HepG2 (cell line): Measurements from ENCODE around the gene CEP104. TPM values are rescaled to one million over a fixed set of nuclear protein-coding genes. Genes with fewer than 3 reads are reported as not detected.
A peak's percentile ranks its signal among the peaks of the same experiment; 100 is the strongest.

Experiments used
- GLI4 ChIP-seq: sonication (generic); formaldehyde crosslinking; IDR thresholded peaks from 2 replicates; pipeline ENCODE4 v1.5.1; 2020; ENCODE audit warnings: missing genetic modification reagents, mild to moderate bottlenecking, moderate library complexity, borderline replicate concordance
- HMGA1 ChIP-seq: sonication (generic); formaldehyde crosslinking; conservative IDR thresholded peaks from 2 replicates; pipeline ENCODE4 v1.4.0; 2020; ENCODE audit warnings: missing genetic modification reagents
- KLF9 ChIP-seq: IDR thresholded peaks from 2 replicates; pipeline ENCODE4 v1.6.1; 2016; ENCODE audit warnings: low read depth
- NR3C1 ChIP-seq: sonication (generic); formaldehyde crosslinking; IDR thresholded peaks from 2 replicates; pipeline ENCODE4 v1.4.0; 2020; ENCODE audit warnings: missing genetic modification reagents
- PAF1 ChIP-seq: IDR thresholded peaks from 2 replicates; pipeline ENCODE4 v1.6.1; 2016; ENCODE audit warnings: missing genetic modification reagents, missing compliant biosample characterization
- SNAPC2 ChIP-seq: sonication (generic); formaldehyde crosslinking; IDR thresholded peaks from 2 replicates; pipeline ENCODE4 v1.8.1; 2022; ENCODE audit warnings: mild to moderate bottlenecking, missing genetic modification reagents
- TARDBP ChIP-seq: sonication (generic); formaldehyde crosslinking; IDR thresholded peaks from 2 replicates; pipeline ENCODE4 v1.8.0; 2022; ENCODE audit warnings: mild to moderate bottlenecking, missing genetic modification reagents
- TRIM24 ChIP-seq: sonication (generic); formaldehyde crosslinking; IDR thresholded peaks from 2 replicates; pipeline ENCODE4 v1.8.0; 2022; ENCODE audit warnings: mild to moderate bottlenecking, missing genetic modification reagents
- U2AF2 ChIP-seq: fragments of 200-400 bp; formaldehyde crosslinking; IDR thresholded peaks from 2 replicates; pipeline ENCODE4 v1.6.1; 2017; ENCODE audit warnings: low read depth, mild to moderate bottlenecking, low read length
- ZBTB10 ChIP-seq: sonication (generic); formaldehyde crosslinking; IDR thresholded peaks from 2 replicates; pipeline ENCODE4 v1.4.0; 2020; ENCODE audit warnings: missing genetic modification reagents, borderline replicate concordance
- ZFY ChIP-seq: sonication (generic); formaldehyde crosslinking; IDR thresholded peaks from 2 replicates; pipeline ENCODE4 v1.4.0; 2020; ENCODE audit warnings: missing genetic modification reagents
- ZNF12 ChIP-seq: sonication (generic); formaldehyde crosslinking; IDR thresholded peaks from 2 replicates; pipeline ENCODE4 v1.5.0; 2020; ENCODE audit warnings: missing genetic modification reagents
- ZNF180 ChIP-seq: sonication (generic); formaldehyde crosslinking; IDR thresholded peaks from 2 replicates; pipeline ENCODE4 v1.4.0; 2020; ENCODE audit warnings: low read depth, missing genetic modification reagents, borderline replicate concordance
- ZNF260 ChIP-seq: sonication (generic); formaldehyde crosslinking; IDR thresholded peaks from 2 replicates; pipeline ENCODE4 v1.4.0; 2020; ENCODE audit warnings: missing genetic modification reagents, low read depth, mild to moderate bottlenecking, borderline replicate concordance
- ZNF326 ChIP-seq: sonication (generic); formaldehyde crosslinking; IDR thresholded peaks from 2 replicates; pipeline ENCODE4 v1.4.0; 2020; ENCODE audit warnings: missing genetic modification reagents, borderline replicate concordance
- ZNF343 ChIP-seq: sonication (generic); formaldehyde crosslinking; IDR thresholded peaks from 2 replicates; pipeline ENCODE4 v1.4.0; 2020; ENCODE audit warnings: mild to moderate bottlenecking, missing genetic modification reagents
- ZNF737 ChIP-seq: sonication (generic); formaldehyde crosslinking; IDR thresholded peaks from 2 replicates; pipeline ENCODE4 v1.5.0; 2020; ENCODE audit warnings: missing genetic modification reagents, mild to moderate bottlenecking, borderline replicate concordance
- ZNF747 ChIP-seq: sonication (generic); formaldehyde crosslinking; IDR thresholded peaks from 2 replicates; pipeline ENCODE4 v1.8.1; 2023; ENCODE audit warnings: missing genetic modification reagents, mild to moderate bottlenecking, borderline replicate concordance
- polyA plus RNA-seq, 8 experiments: library from polyadenylated mRNA; depleted of rRNA in 3 of 8; stranded (reverse) in 7 of 8; unstranded in 1 of 8; fragments of >200 nt; fragmentation: Illumina TruSeq in 4 of 8; extraction: Trizol in 4 of 8; gene quantifications; 2 replicates each; pipeline versions ENCODE4 v1.2.1 to v1.2.3, GENCODE V29; 2011 to 2016; ENCODE audit warnings: low read depth in 4 of 8, missing spikeins in 1 of 8, mixed read lengths in 1 of 8; ENCODE audit not compliant: insufficient read depth in 1 of 8
- total RNA-seq, 5 experiments: library from RNA; depleted of rRNA; stranded (reverse); fragments of >200 nt; fragmentation: Illumina TruSeq; extraction: Trizol; gene quantifications; 2 replicates each; pipeline ENCODE4 v1.2.3, GENCODE V29; 2016; ENCODE audit warnings: low read depth in 1 of 5
- TF ChIP-seq, protein P1 (sequence below): IDR thresholded peaks from 2 replicates; pipeline ENCODE4 v1.6.1; 2016; ENCODE audit warnings: low read depth, missing genetic modification reagents, missing compliant biosample characterization
- TF ChIP-seq, protein P2 (sequence below): sonication (generic); formaldehyde crosslinking; IDR thresholded peaks from 2 replicates; pipeline ENCODE4 v1.4.0; 2020; ENCODE audit warnings: missing genetic modification reagents

Gene CEP104
- total and polyA plus RNA-seq, 2 of the 13 experiments (the other 11 are each of a cell fraction or from before 2014, with no cell fraction given): 20.4 to 30.1 TPM

- TF ChIP-seq ZBTB10 (CRISPR knock-in tag) (peak; percentile 68), SNAPC2 (CRISPR knock-in tag) (peak; percentile 64; the same call in 1 of the 2 replicates), GLI4 (no peak), TRIM24 (no peak), TARDBP (peak; percentile 87), ZNF260 (no peak), ZNF180 (CRISPR knock-in tag) (no peak), NR3C1 (no peak), ZNF747 (CRISPR knock-in tag) (peak; percentile 59; the same call in 1 of the 2 replicates), U2AF2 (0 out of 2 replicates have a peak, but pooled peaks have one; percentile 50), PAF1 (CRISPR knock-in tag) (no peak), ZNF737 (CRISPR knock-in tag) (peak; percentile 59; the same call in 1 of the 2 replicates), ZNF326 (CRISPR knock-in tag) (no peak), ZNF12 (CRISPR knock-in tag) (0 out of 2 replicates have a peak, but pooled peaks have one; percentile 5), ZNF343 (CRISPR knock-in tag) (no peak; the same call in 1 of the 2 replicates), ZFY (peak; percentile 80), KLF9 (no peak), HMGA1 (CRISPR knock-in tag) (no peak)
- TF ChIP-seq, protein P1, sequence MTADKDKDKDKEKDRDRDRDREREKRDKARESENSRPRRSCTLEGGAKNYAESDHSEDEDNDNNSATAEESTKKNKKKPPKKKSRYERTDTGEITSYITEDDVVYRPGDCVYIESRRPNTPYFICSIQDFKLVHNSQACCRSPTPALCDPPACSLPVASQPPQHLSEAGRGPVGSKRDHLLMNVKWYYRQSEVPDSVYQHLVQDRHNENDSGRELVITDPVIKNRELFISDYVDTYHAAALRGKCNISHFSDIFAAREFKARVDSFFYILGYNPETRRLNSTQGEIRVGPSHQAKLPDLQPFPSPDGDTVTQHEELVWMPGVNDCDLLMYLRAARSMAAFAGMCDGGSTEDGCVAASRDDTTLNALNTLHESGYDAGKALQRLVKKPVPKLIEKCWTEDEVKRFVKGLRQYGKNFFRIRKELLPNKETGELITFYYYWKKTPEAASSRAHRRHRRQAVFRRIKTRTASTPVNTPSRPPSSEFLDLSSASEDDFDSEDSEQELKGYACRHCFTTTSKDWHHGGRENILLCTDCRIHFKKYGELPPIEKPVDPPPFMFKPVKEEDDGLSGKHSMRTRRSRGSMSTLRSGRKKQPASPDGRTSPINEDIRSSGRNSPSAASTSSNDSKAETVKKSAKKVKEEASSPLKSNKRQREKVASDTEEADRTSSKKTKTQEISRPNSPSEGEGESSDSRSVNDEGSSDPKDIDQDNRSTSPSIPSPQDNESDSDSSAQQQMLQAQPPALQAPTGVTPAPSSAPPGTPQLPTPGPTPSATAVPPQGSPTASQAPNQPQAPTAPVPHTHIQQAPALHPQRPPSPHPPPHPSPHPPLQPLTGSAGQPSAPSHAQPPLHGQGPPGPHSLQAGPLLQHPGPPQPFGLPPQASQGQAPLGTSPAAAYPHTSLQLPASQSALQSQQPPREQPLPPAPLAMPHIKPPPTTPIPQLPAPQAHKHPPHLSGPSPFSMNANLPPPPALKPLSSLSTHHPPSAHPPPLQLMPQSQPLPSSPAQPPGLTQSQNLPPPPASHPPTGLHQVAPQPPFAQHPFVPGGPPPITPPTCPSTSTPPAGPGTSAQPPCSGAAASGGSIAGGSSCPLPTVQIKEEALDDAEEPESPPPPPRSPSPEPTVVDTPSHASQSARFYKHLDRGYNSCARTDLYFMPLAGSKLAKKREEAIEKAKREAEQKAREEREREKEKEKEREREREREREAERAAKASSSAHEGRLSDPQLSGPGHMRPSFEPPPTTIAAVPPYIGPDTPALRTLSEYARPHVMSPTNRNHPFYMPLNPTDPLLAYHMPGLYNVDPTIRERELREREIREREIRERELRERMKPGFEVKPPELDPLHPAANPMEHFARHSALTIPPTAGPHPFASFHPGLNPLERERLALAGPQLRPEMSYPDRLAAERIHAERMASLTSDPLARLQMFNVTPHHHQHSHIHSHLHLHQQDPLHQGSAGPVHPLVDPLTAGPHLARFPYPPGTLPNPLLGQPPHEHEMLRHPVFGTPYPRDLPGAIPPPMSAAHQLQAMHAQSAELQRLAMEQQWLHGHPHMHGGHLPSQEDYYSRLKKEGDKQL (CRISPR knock-in tag): no peak
- TF ChIP-seq, protein P2, sequence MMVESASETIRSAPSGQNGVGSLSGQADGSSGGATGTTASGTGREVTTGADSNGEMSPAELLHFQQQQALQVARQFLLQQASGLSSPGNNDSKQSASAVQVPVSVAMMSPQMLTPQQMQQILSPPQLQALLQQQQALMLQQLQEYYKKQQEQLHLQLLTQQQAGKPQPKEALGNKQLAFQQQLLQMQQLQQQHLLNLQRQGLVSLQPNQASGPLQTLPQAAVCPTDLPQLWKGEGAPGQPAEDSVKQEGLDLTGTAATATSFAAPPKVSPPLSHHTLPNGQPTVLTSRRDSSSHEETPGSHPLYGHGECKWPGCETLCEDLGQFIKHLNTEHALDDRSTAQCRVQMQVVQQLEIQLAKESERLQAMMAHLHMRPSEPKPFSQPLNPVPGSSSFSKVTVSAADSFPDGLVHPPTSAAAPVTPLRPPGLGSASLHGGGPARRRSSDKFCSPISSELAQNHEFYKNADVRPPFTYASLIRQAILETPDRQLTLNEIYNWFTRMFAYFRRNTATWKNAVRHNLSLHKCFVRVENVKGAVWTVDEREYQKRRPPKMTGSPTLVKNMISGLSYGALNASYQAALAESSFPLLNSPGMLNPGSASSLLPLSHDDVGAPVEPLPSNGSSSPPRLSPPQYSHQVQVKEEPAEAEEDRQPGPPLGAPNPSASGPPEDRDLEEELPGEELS (CRISPR knock-in tag): peak; percentile 48; the same call in 1 of the 2 replicates
Observed at GRCh38 chr1:3900150-3900968, 43.3 kb upstream of the CEP104 start, which contains the start of gene C1orf174 (continued).
